NCI-H187 treated with DMSO at 0.1 percent for 48 hours (cell line): ENCODE data around the gene TM7SF2.

ENCODE experiments used
- DNase-seq: peaks from one replicate; lab custom pipeline; 2025; lab: John Stamatoyannopoulos, UW

Gene TM7SF2

GRCh38 chr11:65157336-65157735, 45.7 kb downstream of the TM7SF2 start:
- no peak for DNase-seq

GRCh38 chr11:65159012-65159411, 47.3 kb downstream of the TM7SF2 start:
- no peak for DNase-seq

GRCh38 chr11:65160643-65161042, 49.0 kb downstream of the TM7SF2 start:
- no peak for DNase-seq

- no peak for DNase-seq
These were observed 52.0 kb downstream of the TM7SF2 start for GRCh38 chr11:65163684-65164083.
